Urothelium cell line (cell line): Measurements from ENCODE around the gene RPS6KB1.
A peak's percentile ranks its signal among the peaks of the same experiment; 100 is the strongest.
"Not testable (repeated sequence)": the region's sequence is repeated elsewhere in the genome, so short reads cannot be mapped to it uniquely, and the experiment has no call there.

Experiments
- DNase-seq: peaks from one replicate; pipeline ENCODE4 v3.0.0; 2011; ENCODE audit warnings: low spot score, mixed read lengths
- FAIRE-seq: peaks from 2 replicates; lab custom pipeline; 2011; peaks lifted over from hg19 to GRCh38; lab: Jason Lieb, UNC

The RPS6KB1 gene

GRCh38 chr17:59869941-59870218 lies 23.0 kb upstream of the RPS6KB1 start:
- DNase-seq (no peak), FAIRE-seq (no peak)

GRCh38 chr17:59870482-59870881 lies 22.4 kb upstream of the RPS6KB1 start:
- FAIRE-seq: no peak

GRCh38 chr17:59872351-59872750 lies 20.6 kb upstream of the RPS6KB1 start:
- no peak for DNase-seq
- FAIRE-seq: no peak

More at GRCh38 chr17:59870482-59870881, 22.4 kb upstream of the RPS6KB1 start:
- no peak for DNase-seq

GRCh38 chr17:59873414-59873813 lies 19.5 kb upstream of the RPS6KB1 start:
- not testable (repeated sequence) for FAIRE-seq, DNase-seq

GRCh38 chr17:59874376-59874775 lies 18.5 kb upstream of the RPS6KB1 start:
- FAIRE-seq (no peak), DNase-seq (no peak)

- FAIRE-seq (no peak), DNase-seq (no peak)
Measured at GRCh38 chr17:59876107-59876506, 16.8 kb upstream of the RPS6KB1 start.

GRCh38 chr17:59877965-59878364 lies 15.0 kb upstream of the RPS6KB1 start:
- DNase-seq (no peak), FAIRE-seq (no peak)

GRCh38 chr17:59878624-59879023 lies 14.3 kb upstream of the RPS6KB1 start:
- no peak for DNase-seq
- FAIRE-seq: no peak

GRCh38 chr17:59884861-59885260 lies 8.1 kb upstream of the RPS6KB1 start:
- no peak for FAIRE-seq
- DNase-seq: no peak

GRCh38 chr17:59888145-59888750 lies 4.7 kb upstream of the RPS6KB1 start:
- DNase-seq: no peak

GRCh38 chr17:59890720-59891119 lies 2.2 kb upstream of the RPS6KB1 start:
- DNase-seq (no peak), FAIRE-seq (no peak)

More at GRCh38 chr17:59888145-59888750, 4.7 kb upstream of the RPS6KB1 start:
- no peak for FAIRE-seq

GRCh38 chr17:59892251-59892923 lies 534 bp upstream of the RPS6KB1 start:
- FAIRE-seq (no peak), DNase-seq (no peak)

GRCh38 chr17:59893676-59894100 lies 767 bp downstream of the RPS6KB1 start:
- peak; percentile 60 for DNase-seq
- FAIRE-seq: no peak

- FAIRE-seq (no peak), DNase-seq (no peak)
Measured at GRCh38 chr17:59897090-59897489, 4.2 kb downstream of the RPS6KB1 start.

GRCh38 chr17:59899099-59899498 lies 6.2 kb downstream of the RPS6KB1 start:
- DNase-seq: peak; percentile 74
- FAIRE-seq: no peak

- no peak for DNase-seq
- no peak for FAIRE-seq
Measured at GRCh38 chr17:59901604-59902003, 8.7 kb downstream of the RPS6KB1 start.

- DNase-seq (no peak), FAIRE-seq (no peak)
Measured at GRCh38 chr17:59903455-59903854, 10.5 kb downstream of the RPS6KB1 start.

GRCh38 chr17:59907467-59907866 lies 14.5 kb downstream of the RPS6KB1 start:
- no peak for DNase-seq

GRCh38 chr17:59914274-59914854 lies 21.4 kb downstream of the RPS6KB1 start:
- DNase-seq (peak; percentile 74), FAIRE-seq (no peak)

More at GRCh38 chr17:59907467-59907866, 14.5 kb downstream of the RPS6KB1 start:
- no peak for FAIRE-seq

- FAIRE-seq: no peak
- no peak for DNase-seq
Measured at GRCh38 chr17:59916446-59916845, 23.5 kb downstream of the RPS6KB1 start.

- DNase-seq: not testable (repeated sequence)
- FAIRE-seq: peak; percentile 30
Measured at GRCh38 chr17:59920637-59921036, 27.7 kb downstream of the RPS6KB1 start.

GRCh38 chr17:59930121-59930520 lies 37.2 kb downstream of the RPS6KB1 start:
- DNase-seq: not testable (repeated sequence)
- FAIRE-seq: peak; percentile 46
